ENCODE results near the gene RGCC.

Gene RGCC

GRCh38 chr13:41454170-41454569, 3.2 kb upstream of the RGCC start:
- no peak for DNase-seq

GRCh38 chr13:41455725-41456419, 1.5 kb upstream of the RGCC start:
- no peak for DNase-seq

GRCh38 chr13:41457589-41458186, 338 bp downstream of the RGCC start:
- no peak for DNase-seq

GRCh38 chr13:41458187-41458760, 924 bp downstream of the RGCC start:
- no peak for DNase-seq

GRCh38 chr13:41458761-41459431, 1.5 kb downstream of the RGCC start:
- DNase-seq, result no peak

- no peak for DNase-seq
These were observed 2.2 kb downstream of the RGCC start for GRCh38 chr13:41459432-41460073.

GRCh38 chr13:41460074-41460465, 2.7 kb downstream of the RGCC start:
- DNase-seq, result no peak

- no peak for DNase-seq
These were observed 3.6 kb downstream of the RGCC start for GRCh38 chr13:41460930-41461329.

GRCh38 chr13:41461527-41462139, 4.3 kb downstream of the RGCC start:
- DNase-seq, result no peak

- no peak for DNase-seq
These were observed 5.1 kb downstream of the RGCC start for GRCh38 chr13:41462427-41462826.

- no peak for DNase-seq
These were observed 6.7 kb downstream of the RGCC start for GRCh38 chr13:41463838-41464602.

- DNase-seq, result no peak
These were observed 8.0 kb downstream of the RGCC start for GRCh38 chr13:41465241-41465847.

GRCh38 chr13:41465898-41466320, 8.6 kb downstream of the RGCC start:
- DNase-seq, result no peak

- DNase-seq, result no peak
These were observed 10.1 kb downstream of the RGCC start for GRCh38 chr13:41467425-41467945.

GRCh38 chr13:41468631-41469030, 11.3 kb downstream of the RGCC start:
- DNase-seq, result no peak

GRCh38 chr13:41470196-41470595, 12.8 kb downstream of the RGCC start:
- no peak for DNase-seq

GRCh38 chr13:41471785-41472184, 14.4 kb downstream of the RGCC start:
- DNase-seq, result no peak

- no peak for DNase-seq
These were observed 29.9 kb downstream of the RGCC start for GRCh38 chr13:41487222-41487621.

- no peak for DNase-seq
These were observed 30.8 kb downstream of the RGCC start for GRCh38 chr13:41488124-41488523.

GRCh38 chr13:41490371-41491015, 33.1 kb downstream of the RGCC start:
- no peak for DNase-seq

GRCh38 chr13:41491436-41491835, 34.1 kb downstream of the RGCC start:
- no peak for DNase-seq

All from DMS 273 treated with DMSO at 0.1 percent for 48 hours (cell line).